IgD-negative memory B cell (primary cell): Measurements from ENCODE around the gene CFAP57. TPM values are rescaled to one million over a fixed set of nuclear protein-coding genes. Genes with fewer than 3 reads are reported as not detected.
A peak's percentile ranks its signal among the peaks of the same experiment; 100 is the strongest.

Experiments used
- H3K27ac Mint-ChIP-seq, 3 donors: one replicate each; pipeline ENCODE4 v1.8.0; 2020 to 2022; ENCODE audit warnings: mild to moderate bottlenecking in 3 of 3, mixed read lengths in 3 of 3, moderate library complexity in 1 of 3
- H3K27me3 Mint-ChIP-seq: one replicate; pipeline ENCODE4 v1.8.0; 2021; ENCODE audit warnings: mixed read lengths
- H3K36me3 Mint-ChIP-seq: one replicate; pipeline ENCODE4 v1.8.0; 2020; ENCODE audit warnings: mild to moderate bottlenecking, mixed read lengths
- H3K4me1 Mint-ChIP-seq, 3 donors: one replicate each; pipeline ENCODE4 v1.8.0; 2020 to 2022; ENCODE audit warnings: mixed read lengths in 3 of 3, mild to moderate bottlenecking in 1 of 3
- H3K4me3 Mint-ChIP-seq, 4 donors: one replicate each; pipeline ENCODE4 v1.8.0; 2020 to 2022; ENCODE audit warnings: mild to moderate bottlenecking in 4 of 4, mixed read lengths in 4 of 4, moderate library complexity in 3 of 4
- H3K9me3 Mint-ChIP-seq, 3 donors: one replicate each; pipeline ENCODE4 v1.8.0; 2020 to 2021; ENCODE audit warnings: mixed read lengths in 3 of 3, mild to moderate bottlenecking in 1 of 3
- polyA plus RNA-seq: library from polyadenylated mRNA; unstranded; fragments of 300-500 nt; fragmentation: Illumina TruSeq; gene quantifications from one replicate; pipeline ENCODE4 v1.2.3, GENCODE V29; 2021

CFAP57 gene
- polyA plus RNA-seq, 1 donor from 2014 or later, result 0.14 TPM

- H3K27ac Mint-ChIP-seq, result no peak overlapping the region
- H3K27me3 Mint-ChIP-seq, result peaks cover 6% of the 10 kb centered on the region
- peaks cover 0 to 8% (median 5%) of the 10 kb centered on the region in 3 donors for H3K4me1 Mint-ChIP-seq
- no peak overlapping the region for H3K4me3 Mint-ChIP-seq
- peaks cover 0 to 5% (median 0%) of the 10 kb centered on the region in 3 donors for H3K9me3 Mint-ChIP-seq
- H3K36me3 Mint-ChIP-seq, result peaks cover 2% of the 10 kb centered on the region
Observed at GRCh38 chr1:43277116-43277876, 105.2 kb downstream of the CFAP57 start.

- peaks cover 2% of the 10 kb centered on the region for H3K36me3 Mint-ChIP-seq
- H3K27ac Mint-ChIP-seq, result no peak overlapping the region
- H3K27me3 Mint-ChIP-seq, result peaks cover 6% of the 10 kb centered on the region
- no peak overlapping the region for H3K4me3 Mint-ChIP-seq
- peaks cover 0 to 5% (median 0%) of the 10 kb centered on the region in 3 donors for H3K9me3 Mint-ChIP-seq
- peaks cover 0 to 8% (median 5%) of the 10 kb centered on the region in 3 donors for H3K4me1 Mint-ChIP-seq
Observed at GRCh38 chr1:43279161-43279560, 107.0 kb downstream of the CFAP57 start.

GRCh38 chr1:43279666-43280065 is 107.5 kb downstream of the CFAP57 start:
- H3K9me3 Mint-ChIP-seq, result peaks cover 0 to 5% (median 0%) of the 10 kb centered on the region in 3 donors
- no peak overlapping the region for H3K27ac Mint-ChIP-seq
- peaks cover 0 to 4% (median 2%) of the 10 kb centered on the region in 3 donors for H3K4me1 Mint-ChIP-seq
- no peak overlapping the region for H3K4me3 Mint-ChIP-seq
- peaks cover 6% of the 10 kb centered on the region for H3K27me3 Mint-ChIP-seq
- peaks cover 2% of the 10 kb centered on the region for H3K36me3 Mint-ChIP-seq

GRCh38 chr1:43280692-43281091 is 108.6 kb downstream of the CFAP57 start:
- Mint-ChIP-seq H3K9me3 (peaks cover 0 to 5% (median 0%) of the 10 kb centered on the region in 3 donors), H3K36me3 (peaks cover 2% of the 10 kb centered on the region), H3K27ac (no peak overlapping the region), H3K4me3 (no peak overlapping the region), H3K4me1 (no peaks in the 10 kb centered on the region), H3K27me3 (peaks cover 6% of the 10 kb centered on the region)

- peaks cover 5% of the 10 kb centered on the region for H3K36me3 Mint-ChIP-seq
- H3K4me3 Mint-ChIP-seq, result no peak overlapping the region
- H3K4me1 Mint-ChIP-seq, result no peaks in the 10 kb centered on the region
- peak overlapping the region in 1 of 3 donors; percentile 5 for H3K27ac Mint-ChIP-seq
- H3K27me3 Mint-ChIP-seq, result peaks cover 2% of the 10 kb centered on the region
- H3K9me3 Mint-ChIP-seq, result peaks cover 0 to 5% (median 0%) of the 10 kb centered on the region in 3 donors
Observed at GRCh38 chr1:43282220-43283195, 110.4 kb downstream of the CFAP57 start.

GRCh38 chr1:43284065-43284464 is 111.9 kb downstream of the CFAP57 start:
- Mint-ChIP-seq H3K9me3 (peaks cover 0 to 5% (median 0%) of the 10 kb centered on the region in 3 donors), H3K36me3 (peaks cover 5% of the 10 kb centered on the region), H3K27me3 (no peaks in the 10 kb centered on the region), H3K4me3 (no peak overlapping the region), H3K4me1 (no peaks in the 10 kb centered on the region), H3K27ac (peak overlapping the region in 1 of 3 donors; percentile 32)

- peak overlapping the region in 1 of 3 donors; percentile 32 for H3K27ac Mint-ChIP-seq
- no peaks in the 10 kb centered on the region for H3K4me1 Mint-ChIP-seq
- H3K4me3 Mint-ChIP-seq, result no peak overlapping the region
- peaks cover 5% of the 10 kb centered on the region for H3K36me3 Mint-ChIP-seq
- no peaks in the 10 kb centered on the region for H3K27me3 Mint-ChIP-seq
- H3K9me3 Mint-ChIP-seq, result peaks cover 0 to 5% (median 0%) of the 10 kb centered on the region in 3 donors
Observed at GRCh38 chr1:43284546-43285110, 112.5 kb downstream of the CFAP57 start.

GRCh38 chr1:43285269-43285990 is 113.3 kb downstream of the CFAP57 start, which contains the start of gene C1orf210:
Gene C1orf210 (minus strand): TSS chr1:43285581. CDS start chr1:43283270, 2,311 bp downstream.
- Mint-ChIP-seq H3K9me3 (peaks cover 0 to under 1% (median 0%) of the 10 kb centered on the region in 3 donors), H3K4me3 (peak within 1 kb of the TSS in 1 of 4 donors; percentile 17), H3K27ac (peak within 1 kb of the TSS in 1 of 3 donors; percentile 32), H3K27me3 (no peaks in the 10 kb centered on the region), H3K36me3 (peaks cover 3% of the 10 kb centered on the region), H3K4me1 (no peaks in the 10 kb centered on the region)

- no peak overlapping the region for H3K27ac Mint-ChIP-seq
Observed at GRCh38 chr1:43286115-43286514, 114.0 kb downstream of the CFAP57 start.

GRCh38 chr1:43286533-43286932 is 114.4 kb downstream of the CFAP57 start:
- no peak overlapping the region for H3K4me3 Mint-ChIP-seq
- H3K4me1 Mint-ChIP-seq, result no peaks in the 10 kb centered on the region
- peaks cover 3% of the 10 kb centered on the region for H3K36me3 Mint-ChIP-seq
- no peaks in the 10 kb centered on the region for H3K27me3 Mint-ChIP-seq
- no peak overlapping the region for H3K27ac Mint-ChIP-seq
- H3K9me3 Mint-ChIP-seq, result no peaks in the 10 kb centered on the region

More at GRCh38 chr1:43286115-43286514, 114.0 kb downstream of the CFAP57 start:
- Mint-ChIP-seq H3K9me3 (no peaks in the 10 kb centered on the region), H3K36me3 (peaks cover 3% of the 10 kb centered on the region), H3K4me3 (no peak overlapping the region), H3K27me3 (no peaks in the 10 kb centered on the region), H3K4me1 (no peaks in the 10 kb centered on the region)

- no peaks in the 10 kb centered on the region for H3K9me3 Mint-ChIP-seq
- H3K27me3 Mint-ChIP-seq, result peaks cover 4% of the 10 kb centered on the region
- no peak overlapping the region for H3K4me3 Mint-ChIP-seq
- no peak overlapping the region for H3K27ac Mint-ChIP-seq
- H3K36me3 Mint-ChIP-seq, result peaks cover 3% of the 10 kb centered on the region
- H3K4me1 Mint-ChIP-seq, result no peaks in the 10 kb centered on the region
Observed at GRCh38 chr1:43288058-43288784, 116.1 kb downstream of the CFAP57 start.

- Mint-ChIP-seq H3K4me1 (no peaks in the 10 kb centered on the region), H3K36me3 (peaks cover 3% of the 10 kb centered on the region), H3K9me3 (no peaks in the 10 kb centered on the region), H3K4me3 (no peak overlapping the region), H3K27me3 (peaks cover 4% of the 10 kb centered on the region), H3K27ac (no peak overlapping the region)
Observed at GRCh38 chr1:43288785-43289706, 116.9 kb downstream of the CFAP57 start.

- Mint-ChIP-seq H3K9me3 (no peaks in the 10 kb centered on the region), H3K4me3 (no peak overlapping the region), H3K36me3 (peaks cover 2% of the 10 kb centered on the region), H3K27me3 (peaks cover 4% of the 10 kb centered on the region), H3K27ac (no peak overlapping the region), H3K4me1 (peaks cover 0 to 2% (median 0%) of the 10 kb centered on the region in 3 donors)
Observed at GRCh38 chr1:43292216-43292615, 120.1 kb downstream of the CFAP57 start.
